Lung microvascular endothelial cell (primary cell): ENCODE measurements around the gene FLT3LG. TPM values are rescaled to one million over a fixed set of nuclear protein-coding genes. Genes with fewer than 3 reads are reported as not detected.

Source experiments
- DNase-seq, 2 donors: peaks; one replicate each; pipeline versions ENCODE4 v3.0.0 to v3.0.0-alpha.2; 2010; ENCODE audit warnings: low read depth in 2 of 2
- total RNA-seq: library from RNA; depleted of rRNA; stranded (reverse); fragments of >200 nt; gene quantifications from 2 replicates; pipeline ENCODE4 v1.2.1, GENCODE V29; 2014

Gene FLT3LG
- total RNA-seq, 1 donor from 2014 or later: 0.79 TPM

DNA sequence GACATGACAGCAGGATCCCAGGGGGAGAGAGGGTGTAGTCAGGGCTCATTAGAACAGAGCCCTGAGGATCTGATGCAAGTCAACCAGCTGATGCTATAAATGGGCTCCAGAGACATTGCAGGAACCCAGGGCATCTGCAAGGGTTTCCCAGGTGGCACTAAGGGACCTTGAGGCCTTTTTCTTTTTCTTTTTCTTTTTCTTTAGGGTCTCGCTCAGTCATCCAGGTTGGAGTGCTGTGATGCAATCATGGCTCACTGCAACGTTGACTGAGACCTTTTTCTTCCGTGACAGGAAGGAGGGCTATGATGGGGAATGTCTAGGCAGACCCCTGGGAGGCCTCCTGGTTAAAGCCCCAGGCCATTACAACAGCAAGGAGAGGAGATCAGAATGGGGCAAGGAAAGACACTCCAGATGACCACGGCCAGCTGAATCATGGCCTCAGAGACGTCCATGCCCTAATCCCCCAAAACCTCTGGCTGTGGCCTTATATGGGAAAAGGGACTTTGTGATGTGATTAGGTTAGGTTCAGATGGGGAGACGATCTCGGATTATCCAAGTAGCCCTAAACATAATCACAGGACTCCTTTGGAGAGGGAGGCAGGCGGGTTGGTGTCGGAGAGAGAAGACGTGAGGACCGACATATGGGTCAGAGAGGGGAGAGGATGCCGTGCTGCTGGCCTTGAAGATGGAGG lies 33.9 kb downstream of the FLT3LG start:
- DNase-seq: no peak

DNA sequence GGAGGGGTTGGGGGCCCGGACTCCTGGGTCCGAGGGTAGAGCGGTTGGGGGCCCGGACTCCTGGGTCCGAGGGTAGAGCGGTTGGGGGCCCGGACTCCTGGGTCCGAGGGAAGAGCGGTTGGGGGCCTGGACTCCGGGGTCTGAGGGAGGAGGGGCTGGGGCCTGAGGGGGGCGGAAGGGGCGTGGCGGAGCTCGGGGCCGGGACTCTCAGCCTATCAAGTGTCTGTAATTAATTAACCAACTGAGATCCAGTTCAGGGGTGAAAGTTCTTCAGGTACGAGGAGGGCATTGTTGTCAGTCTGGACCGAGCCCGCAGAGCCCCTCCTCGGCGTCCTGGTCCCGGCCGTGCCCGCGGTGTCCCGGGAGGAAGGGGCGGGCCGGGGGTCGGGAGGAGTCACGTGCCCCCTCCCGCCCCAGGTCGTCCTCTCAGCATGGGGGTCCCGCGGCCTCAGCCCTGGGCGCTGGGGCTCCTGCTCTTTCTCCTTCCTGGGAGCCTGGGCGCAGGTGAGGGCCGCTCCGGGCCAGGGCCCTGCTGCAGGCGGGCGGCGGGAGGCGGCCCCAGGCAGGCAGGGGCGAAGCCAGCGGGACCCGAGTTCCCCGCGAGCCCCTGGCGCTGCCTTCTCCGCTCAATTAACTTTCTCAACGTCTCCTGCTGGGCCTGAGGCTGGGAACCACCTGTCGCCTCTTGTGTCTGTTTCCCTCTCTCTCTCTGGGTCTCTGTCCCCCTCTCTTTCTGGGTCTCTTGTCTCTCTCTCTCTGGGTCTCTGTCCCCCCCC lies 39.1 kb downstream of the FLT3LG start:
- peak in 1 of 2 donors; percentile 54 for DNase-seq

DNA sequence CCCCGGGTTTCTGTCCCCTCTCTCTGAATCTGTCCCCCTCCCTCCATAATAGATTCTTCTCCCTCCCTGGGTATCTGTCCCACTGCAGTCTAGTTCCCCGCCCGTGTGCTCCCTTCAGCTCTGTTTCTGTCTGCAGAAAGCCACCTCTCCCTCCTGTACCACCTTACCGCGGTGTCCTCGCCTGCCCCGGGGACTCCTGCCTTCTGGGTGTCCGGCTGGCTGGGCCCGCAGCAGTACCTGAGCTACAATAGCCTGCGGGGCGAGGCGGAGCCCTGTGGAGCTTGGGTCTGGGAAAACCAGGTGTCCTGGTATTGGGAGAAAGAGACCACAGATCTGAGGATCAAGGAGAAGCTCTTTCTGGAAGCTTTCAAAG lies 39.7 kb downstream of the FLT3LG start:
- no peak for DNase-seq

DNA sequence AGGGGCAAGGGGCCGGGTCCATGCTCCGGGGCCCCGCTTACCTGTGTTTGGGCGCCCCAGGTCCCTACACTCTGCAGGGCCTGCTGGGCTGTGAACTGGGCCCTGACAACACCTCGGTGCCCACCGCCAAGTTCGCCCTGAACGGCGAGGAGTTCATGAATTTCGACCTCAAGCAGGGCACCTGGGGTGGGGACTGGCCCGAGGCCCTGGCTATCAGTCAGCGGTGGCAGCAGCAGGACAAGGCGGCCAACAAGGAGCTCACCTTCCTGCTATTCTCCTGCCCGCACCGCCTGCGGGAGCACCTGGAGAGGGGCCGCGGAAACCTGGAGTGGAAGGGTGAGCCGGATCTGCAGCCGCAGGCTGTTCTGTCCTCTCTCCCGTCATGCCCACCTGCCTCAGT lies 40.1 kb downstream of the FLT3LG start:
- no peak for DNase-seq

DNA sequence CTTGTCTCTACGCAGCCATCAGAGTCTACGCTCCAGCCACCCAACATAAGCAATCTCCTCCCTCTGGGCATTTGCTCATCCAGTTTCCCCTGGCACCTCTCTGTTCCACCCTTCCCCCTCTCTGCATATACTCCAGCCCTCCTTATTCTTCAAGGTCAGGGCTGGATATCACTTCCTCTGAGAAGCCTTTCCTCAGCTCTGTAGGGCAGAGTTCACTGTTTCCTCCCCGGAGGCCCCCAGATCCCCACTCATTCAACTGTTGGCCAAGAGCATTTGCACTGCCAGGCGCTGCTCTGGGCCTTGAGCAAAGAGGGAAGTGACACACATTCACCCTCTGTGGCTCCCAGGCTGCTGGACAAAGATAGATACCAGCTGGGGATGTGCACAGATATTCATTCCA lies 41.8 kb downstream of the FLT3LG start:
- DNase-seq: peak in 1 of 2 donors; percentile 50

DNA sequence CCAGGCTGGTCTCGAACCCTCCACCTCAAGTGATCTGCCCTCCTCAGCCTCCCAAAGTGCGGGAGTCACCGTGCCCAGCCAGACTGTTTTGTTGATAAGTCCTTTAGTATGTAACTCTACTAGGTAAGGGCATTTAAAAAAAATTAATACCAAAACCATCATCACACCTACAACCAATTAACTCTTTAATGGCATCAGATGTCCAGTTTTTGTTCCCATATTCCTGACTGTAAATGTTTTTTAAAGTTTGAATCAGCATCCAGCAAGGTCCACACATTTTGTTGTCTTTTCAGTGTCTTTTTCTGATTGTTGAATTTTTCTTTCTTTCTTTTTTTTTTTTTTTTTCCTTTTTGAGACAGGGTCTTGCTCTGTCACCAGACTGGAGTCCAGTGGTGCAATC lies 44.0 kb downstream of the FLT3LG start:
- no peak for DNase-seq

DNA sequence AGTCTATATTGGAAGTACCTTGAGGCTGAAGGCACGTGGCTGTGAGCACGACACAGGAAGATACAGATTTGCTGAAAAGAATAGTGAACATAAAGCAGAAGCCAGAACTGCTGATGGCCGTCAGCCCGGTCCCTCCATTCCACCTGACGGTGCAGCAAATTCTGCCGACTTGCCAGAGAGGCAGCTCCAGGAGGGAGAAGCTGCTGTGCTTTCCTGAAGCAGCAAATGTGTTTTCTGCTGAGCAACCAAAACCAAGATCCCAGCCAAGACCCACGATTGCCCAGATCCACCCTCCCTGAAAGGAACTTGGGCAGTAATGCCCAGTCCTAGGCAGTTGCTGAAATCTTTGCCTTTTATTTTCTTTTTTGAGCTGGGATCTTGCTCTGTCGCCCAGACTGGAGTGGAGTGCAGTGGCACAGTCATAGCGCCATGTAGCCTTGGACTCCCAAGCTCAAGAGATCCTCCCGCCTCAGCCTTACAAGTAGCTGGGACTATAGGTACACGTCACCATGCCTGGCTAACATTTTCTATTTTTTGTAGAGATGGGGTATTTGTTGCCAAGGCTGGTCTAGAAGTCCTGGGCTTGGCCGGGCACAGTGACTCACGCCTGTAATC lies 46.8 kb downstream of the FLT3LG start:
- DNase-seq: no peak

DNA sequence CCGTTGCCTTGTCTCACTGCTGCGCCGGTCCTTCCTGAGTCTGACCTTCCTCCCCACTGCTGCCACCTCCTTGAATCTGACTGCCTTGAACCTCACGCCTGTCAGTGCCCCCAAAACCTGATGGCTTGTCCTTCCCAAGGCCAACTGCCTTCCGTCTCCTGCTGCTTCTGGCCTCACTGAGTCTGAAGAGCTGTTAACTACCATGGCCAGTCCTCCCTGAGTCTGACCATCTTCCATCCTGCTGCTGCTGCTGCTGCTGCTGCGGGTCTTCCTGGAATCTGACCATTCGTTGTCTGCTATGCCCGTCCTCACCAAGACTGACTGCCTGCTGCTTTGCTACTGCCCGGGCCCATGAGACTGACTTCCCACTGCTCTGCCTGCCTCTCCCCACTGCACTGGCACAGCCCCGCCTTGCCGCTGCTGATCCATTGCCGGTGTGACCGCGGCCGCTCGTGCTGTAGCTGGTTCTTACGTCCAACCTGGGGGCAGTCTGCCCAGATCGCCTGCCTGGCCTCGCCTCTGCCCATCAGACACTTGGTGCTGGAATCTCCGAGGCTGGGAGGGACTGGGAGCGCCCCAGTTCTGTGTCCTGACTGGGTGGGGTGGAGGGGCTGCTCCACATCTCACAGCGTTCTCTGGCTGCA lies 50.9 kb downstream of the FLT3LG start:
- no peak for DNase-seq

DNA sequence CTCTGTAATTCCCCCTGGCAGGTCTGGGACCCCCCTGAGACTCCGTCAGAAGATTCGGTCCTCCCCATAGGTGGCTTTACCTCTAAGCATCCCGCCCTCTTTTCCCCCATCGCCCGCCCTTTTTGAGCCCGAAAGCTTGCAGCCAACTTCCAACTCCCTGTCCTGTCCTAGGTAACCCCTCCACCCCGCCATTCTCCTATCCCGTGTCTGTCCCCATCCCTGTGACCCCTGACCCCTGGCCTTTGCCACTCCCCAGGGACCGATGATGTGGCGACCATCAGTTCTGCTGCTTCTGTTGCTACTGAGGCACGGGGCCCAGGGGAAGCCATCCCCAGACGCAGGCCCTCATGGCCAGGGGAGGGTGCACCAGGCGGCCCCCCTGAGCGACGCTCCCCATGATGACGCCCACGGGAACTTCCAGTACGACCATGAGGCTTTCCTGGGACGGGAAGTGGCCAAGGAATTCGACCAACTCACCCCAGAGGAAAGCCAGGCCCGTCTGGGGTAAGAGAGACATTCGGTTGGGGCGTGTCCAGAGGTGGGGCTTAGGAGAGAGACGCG lies 54.3 kb downstream of the FLT3LG start:
- peak in 1 of 2 donors; percentile 67 for DNase-seq

DNA sequence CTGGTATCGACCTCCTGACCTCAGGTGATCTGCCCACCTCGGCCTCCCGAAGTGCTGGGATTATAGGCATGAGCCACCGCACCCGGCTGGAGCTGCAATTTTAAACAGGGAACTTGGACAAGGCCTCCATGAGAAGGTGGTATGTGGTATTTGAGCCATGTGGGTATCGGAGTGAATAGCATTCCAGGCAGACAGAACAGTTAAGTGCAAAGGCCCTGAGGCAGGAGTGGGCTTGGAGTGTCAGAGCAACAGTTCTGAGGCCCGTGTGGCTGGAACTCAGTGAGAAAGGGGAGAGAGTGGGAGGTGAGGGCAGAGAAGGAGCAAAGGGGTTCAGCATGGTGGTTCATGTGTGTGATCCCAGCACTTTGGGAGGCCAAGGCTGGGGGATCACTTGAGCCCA lies 56.7 kb downstream of the FLT3LG start:
- DNase-seq: no peak

DNA sequence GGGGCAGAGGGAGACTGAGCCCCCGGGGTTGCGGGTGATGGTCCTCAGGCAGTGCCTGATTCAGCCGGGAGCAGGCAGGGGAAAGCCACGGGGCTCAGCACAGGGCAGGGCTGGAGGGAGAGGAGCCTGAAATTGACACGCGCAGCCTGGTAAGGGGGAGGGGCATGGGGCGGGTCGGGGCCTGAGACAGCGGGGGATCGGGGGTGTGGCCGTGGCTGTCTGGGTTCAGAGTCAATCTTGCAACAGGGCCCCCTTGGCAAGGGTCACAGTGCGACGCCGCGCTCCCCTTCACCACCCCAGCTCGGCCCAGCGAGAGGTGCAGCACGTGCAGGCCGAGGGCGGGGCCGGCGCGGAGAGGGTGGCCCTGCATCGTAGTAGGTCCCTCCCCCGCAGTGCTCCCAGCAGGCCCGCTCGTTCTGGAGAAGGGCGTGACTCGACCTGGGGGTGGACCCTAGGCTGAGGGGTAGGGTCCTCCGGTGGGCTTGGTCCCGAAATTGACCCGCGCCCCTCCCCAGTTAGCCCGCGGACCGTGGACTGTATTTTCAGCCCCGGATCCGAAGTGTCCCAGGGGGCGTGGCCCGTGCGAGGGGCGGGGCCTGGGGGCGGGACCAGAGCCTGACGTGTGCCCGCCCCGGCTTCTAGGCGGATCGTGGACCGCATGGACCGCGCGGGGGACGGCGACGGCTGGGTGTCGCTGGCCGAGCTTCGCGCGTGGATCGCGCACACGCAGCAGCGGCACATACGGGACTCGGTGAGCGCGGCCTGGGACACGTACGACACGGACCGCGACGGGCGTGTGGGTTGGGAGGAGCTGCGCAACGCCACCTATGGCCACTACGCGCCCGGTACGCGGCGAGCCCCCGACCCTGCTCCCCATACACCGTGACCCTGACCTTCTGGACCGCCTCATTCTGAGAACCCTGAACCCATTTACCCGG lies 59.8 kb downstream of the FLT3LG start:
- peak; percentile 59 to 65 for DNase-seq

DNA sequence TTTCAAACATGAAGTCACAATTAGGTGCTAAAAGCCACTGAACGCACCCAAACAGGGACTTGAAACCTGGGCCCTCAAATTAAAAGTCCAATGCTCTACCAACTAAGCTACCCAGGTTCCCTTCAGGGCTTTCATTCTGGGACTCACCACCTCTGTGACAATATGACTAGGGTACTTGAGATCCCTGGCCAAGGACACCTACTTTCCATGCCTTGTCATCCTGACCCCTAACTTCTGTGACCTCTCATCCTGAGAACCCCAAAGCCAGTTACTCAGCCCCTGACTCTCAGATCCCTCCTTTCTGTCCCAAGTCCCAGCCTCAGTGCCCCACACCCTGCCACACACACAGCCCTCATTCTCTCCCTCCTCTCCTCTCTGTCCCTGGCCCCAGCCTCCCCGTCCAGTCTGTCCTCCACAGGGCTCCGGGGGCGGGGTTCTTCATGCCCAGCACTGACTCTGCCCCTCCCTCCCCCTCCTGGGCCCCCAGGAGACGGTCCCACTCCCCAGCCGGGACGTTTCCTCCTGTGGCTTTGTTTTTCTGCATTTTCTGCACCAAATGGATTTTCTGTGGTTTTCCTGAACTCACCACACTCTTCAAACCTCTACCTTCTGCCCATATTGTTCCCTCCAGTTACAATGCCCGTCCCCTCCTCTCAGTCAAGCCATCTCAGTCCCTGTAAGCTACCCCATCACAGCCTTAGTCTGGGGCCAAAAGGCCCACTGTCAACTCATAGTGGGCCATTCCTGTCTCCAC lies 60.8 kb downstream of the FLT3LG start:
- no peak for DNase-seq

Other genes starting within 250 kb of the FLT3LG start
- 0.20 and 0.22 TPM in 2 replicates for gene SLC6A16, start 149.0 kb upstream of the FLT3LG start, total RNA-seq
- gene CD37, start 138.8 kb upstream of the FLT3LG start, total RNA-seq: not detected in 2 replicates
- gene TEAD2, start 111.8 kb upstream of the FLT3LG start, total RNA-seq: 51.4 and 57.1 TPM in 2 replicates
- gene DKKL1, start 110.3 kb upstream of the FLT3LG start, total RNA-seq: 0.22 and 0.40 TPM in 2 replicates
- not detected in 2 replicates for gene KASH5, start 86.0 kb upstream of the FLT3LG start, total RNA-seq
- not detected in 2 replicates for gene PTH2, start 50.8 kb upstream of the FLT3LG start, total RNA-seq
- gene GFY, start 48.8 kb upstream of the FLT3LG start, total RNA-seq: not detected in 2 replicates
- gene SLC17A7, start 32.7 kb upstream of the FLT3LG start, total RNA-seq: under 0.01 and 0.20 TPM in 2 replicates
- gene PIH1D1, start 22.4 kb upstream of the FLT3LG start, total RNA-seq: 115 and 140 TPM in 2 replicates
- 32.3 and 49.6 TPM in 2 replicates for gene ALDH16A1, start 21.0 kb upstream of the FLT3LG start, total RNA-seq
- gene RPL13A, start 13.4 kb downstream of the FLT3LG start, total RNA-seq: 3,685 and 3,947 TPM in 2 replicates
- gene RPS11, start 22.2 kb downstream of the FLT3LG start, total RNA-seq: 2,677 and 3,620 TPM in 2 replicates
- gene FCGRT, start 38.4 kb downstream of the FLT3LG start, total RNA-seq: 72.6 and 193 TPM in 2 replicates
- gene RCN3, start 53.8 kb downstream of the FLT3LG start, total RNA-seq: 6.3 and 13.3 TPM in 2 replicates
- 87.6 and 105 TPM in 2 replicates for gene NOSIP, start 106.3 kb downstream of the FLT3LG start, total RNA-seq
- 4.6 and 12.5 TPM in 2 replicates for gene PRRG2, start 107.1 kb downstream of the FLT3LG start, total RNA-seq
- gene PRR12, start 117.0 kb downstream of the FLT3LG start, total RNA-seq: 1.1 and 2.0 TPM in 2 replicates
- 18.1 and 18.3 TPM in 2 replicates for gene RRAS, start 165.9 kb downstream of the FLT3LG start, total RNA-seq
- gene SCAF1, start 168.0 kb downstream of the FLT3LG start, total RNA-seq: 5.0 and 6.3 TPM in 2 replicates
- gene IRF3, start 191.6 kb downstream of the FLT3LG start, total RNA-seq: 26.8 and 43.1 TPM in 2 replicates
- gene BCL2L12, start 191.7 kb downstream of the FLT3LG start, total RNA-seq: 3.4 and 4.8 TPM in 2 replicates
- 257 and 308 TPM in 2 replicates for gene PRMT1, start 203.1 kb downstream of the FLT3LG start, total RNA-seq
- 0.22 and 0.40 TPM in 2 replicates for gene ADM5, start 215.4 kb downstream of the FLT3LG start, total RNA-seq
- gene CPT1C, start 216.9 kb downstream of the FLT3LG start, total RNA-seq: 14.1 and 14.4 TPM in 2 replicates